Activated T-helper 2 cell treated with anti-CD3 and anti-CD28 coated beads, Interferon-gamma antibody, Interleukin-2, Interleukin-4, amounts not matched to agents 10 μg/mL and 5 μg/mL and 100 μg/mL, durations not matched to agents 14 hours and 24 hours and 36 hours (primary cell): Measurements from ENCODE around the gene DLX3. TPM values are rescaled to one million over a fixed set of nuclear protein-coding genes. Genes with fewer than 3 reads are reported as not detected.

Experiments used
- DNase-seq: peaks from one replicate; pipeline ENCODE4 v3.0.0; 2021; ENCODE audit warnings: low spot score
- H3K27ac Mint-ChIP-seq: one replicate; pipeline ENCODE4 v1.8.0; 2021; ENCODE audit warnings: mixed read lengths
- H3K27me3 Mint-ChIP-seq: one replicate; pipeline ENCODE4 v1.8.0; 2021; ENCODE audit warnings: low read depth, mixed read lengths
- H3K36me3 Mint-ChIP-seq: one replicate; pipeline ENCODE4 v1.8.0; 2021; ENCODE audit warnings: low read depth, mixed read lengths
- H3K4me1 Mint-ChIP-seq: one replicate; pipeline ENCODE4 v1.8.0; 2021; ENCODE audit warnings: low read depth, mixed read lengths
- H3K4me3 Mint-ChIP-seq: one replicate; pipeline ENCODE4 v1.8.0; 2021; ENCODE audit warnings: low read depth, mild to moderate bottlenecking, moderate library complexity, mixed read lengths
- H3K9me3 Mint-ChIP-seq: one replicate; pipeline ENCODE4 v1.8.0; 2021; ENCODE audit warnings: mixed read lengths
- intact Hi-C: fragments of 100-400 bp; cut with micrococcal nuclease; formaldehyde crosslinking; loops from one replicate; pipeline ENCODE4 v1.15.1; 2023
- total RNA-seq: library from RNA; stranded (reverse); gene quantifications from 2 replicates; pipeline ENCODE4 v1.2.3, GENCODE V29; 2022

Gene DLX3
- total RNA-seq, 1 donor from 2014 or later = not detected

- Mint-ChIP-seq H3K27me3 (peaks cover 81% of the 10 kb centered on the region), H3K36me3 (no peaks in the 10 kb centered on the region), H3K4me1 (peaks cover 11% of the 10 kb centered on the region), H3K9me3 (no peaks in the 10 kb centered on the region), H3K4me3 (no peak overlapping the region), H3K27ac (no peak overlapping the region)
- DNase-seq = no peak
- intact Hi-C loops = loop anchor here (2.0 to 5.0 kb wide), 2 partner anchors 23 to 970 kb away; partner anchors contain the start of gene DLX3
These were observed 23.1 kb downstream of the DLX3 start for GRCh38 chr17:49971848-49972485.

GRCh38 chr17:49971199-49971847 is 23.7 kb downstream of the DLX3 start:
- Mint-ChIP-seq H3K9me3 (no peaks in the 10 kb centered on the region), H3K27me3 (peaks cover 82% of the 10 kb centered on the region), H3K4me3 (no peak overlapping the region), H3K36me3 (no peaks in the 10 kb centered on the region), H3K27ac (no peak overlapping the region), H3K4me1 (peaks cover 11% of the 10 kb centered on the region)
- intact Hi-C loops = loop anchor here (2.0 to 5.0 kb wide), 2 partner anchors 23 to 969 kb away; partner anchors contain the start of gene DLX3
- DNase-seq = no peak

DNA sequence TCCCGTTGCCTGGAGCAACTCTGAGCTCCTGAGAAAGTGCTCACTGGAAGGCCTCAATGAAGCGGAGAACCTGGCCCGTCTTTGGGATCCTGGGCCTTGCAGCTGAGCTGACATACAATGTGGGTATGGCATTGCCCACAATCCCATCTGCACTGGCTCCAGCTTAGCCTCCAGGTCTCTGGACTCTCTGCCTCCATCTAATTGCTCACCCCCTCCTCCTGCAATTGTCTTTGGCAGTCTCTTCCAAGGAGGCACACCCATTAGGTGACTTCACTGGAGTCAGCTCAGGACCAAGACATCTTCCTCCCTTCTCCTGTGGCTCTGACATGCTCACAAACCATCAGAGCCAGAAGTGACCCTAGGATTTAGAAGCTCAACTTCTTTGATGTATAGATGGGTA is 24.5 kb downstream of the DLX3 start:
- no peak for DNase-seq
- no peak overlapping the region for H3K27ac Mint-ChIP-seq
- H3K36me3 Mint-ChIP-seq = no peaks in the 10 kb centered on the region

GRCh38 chr17:49969795-49970389 is 25.1 kb downstream of the DLX3 start:
- intact Hi-C loops = loop anchor here (2.0 to 10.0 kb wide), 5 partner anchors 25 to 1355 kb away; partner anchors contain the start of genes DLX3, HOXB7, HOXB8 and NGFR
- no peaks in the 10 kb centered on the region for H3K9me3 Mint-ChIP-seq
- H3K4me3 Mint-ChIP-seq = peak overlapping the region; percentile 82
- peaks cover 86% of the 10 kb centered on the region for H3K27me3 Mint-ChIP-seq
- H3K36me3 Mint-ChIP-seq = no peaks in the 10 kb centered on the region
- H3K27ac Mint-ChIP-seq = no peak overlapping the region
- DNase-seq = no peak
- peaks cover 14% of the 10 kb centered on the region for H3K4me1 Mint-ChIP-seq

More for the DNA sequence above, 24.5 kb downstream of the DLX3 start:
- H3K9me3 Mint-ChIP-seq = no peaks in the 10 kb centered on the region
- H3K4me3 Mint-ChIP-seq = peak overlapping the region; percentile 44
- H3K4me1 Mint-ChIP-seq = peaks cover 11% of the 10 kb centered on the region
- peaks cover 86% of the 10 kb centered on the region for H3K27me3 Mint-ChIP-seq
- intact Hi-C loops = loop anchor here (2.0 to 5.0 kb wide), 2 partner anchors 24 to 968 kb away; partner anchors contain the start of gene DLX3

- intact Hi-C loops = loop anchor here (5.0 to 10.0 kb wide), 3 partner anchors 472 to 1354 kb away; partner anchors contain the start of genes HOXB7, HOXB8, NGFR and PRAC1
- Mint-ChIP-seq H3K9me3 (no peaks in the 10 kb centered on the region), H3K27me3 (peaks cover 86% of the 10 kb centered on the region), H3K36me3 (no peaks in the 10 kb centered on the region), H3K27ac (no peak within 1 kb of the TSS), H3K4me3 (peak within 1 kb of the TSS; percentile 82), H3K4me1 (peaks cover 15% of the 10 kb centered on the region)
- DNase-seq = no peak
These were observed 25.8 kb downstream of the DLX3 start, which contains the start of gene DLX4 for GRCh38 chr17:49969134-49969759. DLX4 (plus strand) TSS chr17:49969190; CDS start chr17:49969469, 279 bp downstream.

DNA sequence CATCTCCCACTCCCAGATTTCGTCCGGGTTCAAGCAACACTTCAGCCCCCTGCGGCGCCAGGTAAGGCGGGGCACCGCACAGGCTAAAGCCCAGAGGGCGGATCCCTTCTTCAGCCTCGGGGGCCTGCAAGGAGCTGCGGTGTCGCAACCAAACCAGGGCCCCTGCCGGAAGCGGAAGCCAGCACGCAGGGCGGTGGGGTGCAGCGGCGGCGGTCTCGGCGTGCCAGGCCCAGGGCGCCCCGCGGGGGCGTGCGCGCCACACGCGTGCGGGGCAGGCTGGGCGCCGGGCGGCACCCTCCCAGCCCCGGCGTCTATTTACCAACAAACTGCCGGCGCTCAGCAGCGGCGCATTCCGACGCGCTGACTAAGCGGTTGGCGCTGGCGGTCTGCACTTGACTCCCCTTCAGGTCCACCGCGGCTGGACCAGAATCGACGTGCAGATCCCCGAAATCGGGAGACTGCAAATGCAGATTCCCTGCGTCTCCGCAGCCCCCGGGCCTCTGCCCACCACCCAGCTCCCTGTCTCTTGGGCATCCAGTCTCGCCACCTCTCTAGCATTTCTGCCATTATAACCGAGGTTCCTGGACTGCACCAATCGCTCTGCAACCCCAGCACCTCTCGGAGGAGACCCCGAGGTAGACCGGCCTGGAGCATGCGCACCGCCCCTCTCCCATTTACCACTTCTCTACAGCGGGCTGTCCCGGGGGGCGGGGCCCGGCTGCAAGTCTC is 26.5 kb downstream of the DLX3 start:
- Mint-ChIP-seq H3K4me3 (peak overlapping the region; percentile 82), H3K9me3 (no peaks in the 10 kb centered on the region), H3K4me1 (peaks cover 19% of the 10 kb centered on the region), H3K27ac (no peak overlapping the region), H3K36me3 (no peaks in the 10 kb centered on the region), H3K27me3 (peaks cover 88% of the 10 kb centered on the region)
- DNase-seq = peak; percentile 58
- intact Hi-C loops = loop anchor here (5.0 to 10.0 kb wide), 3 partner anchors 471 to 1354 kb away; partner anchors contain the start of genes HOXB7, HOXB8, NGFR and PRAC1

GRCh38 chr17:49967621-49968404 is 27.2 kb downstream of the DLX3 start:
- Mint-ChIP-seq H3K27ac (no peak overlapping the region), H3K9me3 (no peaks in the 10 kb centered on the region), H3K27me3 (peaks cover 87% of the 10 kb centered on the region), H3K4me1 (peaks cover 20% of the 10 kb centered on the region), H3K4me3 (peak overlapping the region; percentile 54), H3K36me3 (no peaks in the 10 kb centered on the region)
- intact Hi-C loops = loop anchor here (5.0 to 10.0 kb wide), 3 partner anchors 471 to 1353 kb away; partner anchors contain the start of genes HOXB7, HOXB8, NGFR and PRAC1
- no peak for DNase-seq

DNA sequence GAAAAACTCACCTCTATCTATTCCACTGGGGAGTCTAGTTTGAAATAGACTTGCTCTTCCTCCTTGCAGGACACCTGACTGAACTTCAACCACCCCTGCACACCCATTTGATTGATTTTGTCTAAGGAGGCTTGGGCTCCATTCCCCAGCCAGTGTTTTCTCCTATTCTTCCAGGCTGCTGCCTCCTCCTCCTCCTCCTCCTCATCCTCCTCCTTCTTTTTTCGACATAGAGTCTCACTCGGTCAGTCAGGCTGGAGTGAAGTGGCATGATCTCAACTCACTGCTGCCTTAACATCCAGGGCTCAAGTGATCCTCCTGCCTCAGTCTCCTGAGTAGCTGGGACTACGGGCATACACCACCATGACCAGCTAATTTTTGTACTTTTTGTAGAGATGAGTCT is 27.8 kb downstream of the DLX3 start:
- no peaks in the 10 kb centered on the region for H3K36me3 Mint-ChIP-seq
- peaks cover 20% of the 10 kb centered on the region for H3K4me1 Mint-ChIP-seq
- intact Hi-C loops = loop anchor here (5.0 to 10.0 kb wide), 3 partner anchors 470 to 1352 kb away; partner anchors contain the start of genes HOXB7, HOXB8, NGFR and PRAC1
- H3K4me3 Mint-ChIP-seq = no peak overlapping the region
- H3K27ac Mint-ChIP-seq = no peak overlapping the region
- H3K27me3 Mint-ChIP-seq = peaks cover 88% of the 10 kb centered on the region
- H3K9me3 Mint-ChIP-seq = no peaks in the 10 kb centered on the region
- DNase-seq = no peak

GRCh38 chr17:49966767-49967166 is 28.3 kb downstream of the DLX3 start:
- Mint-ChIP-seq H3K27me3 (peaks cover 88% of the 10 kb centered on the region), H3K36me3 (no peaks in the 10 kb centered on the region), H3K4me1 (peaks cover 20% of the 10 kb centered on the region), H3K9me3 (no peaks in the 10 kb centered on the region), H3K4me3 (no peak overlapping the region), H3K27ac (no peak overlapping the region)
- no peak for DNase-seq
- intact Hi-C loops = loop anchor here (5.0 to 10.0 kb wide), 3 partner anchors 469 to 1352 kb away; partner anchors contain the start of genes HOXB7, HOXB8, NGFR and PRAC1

DNA sequence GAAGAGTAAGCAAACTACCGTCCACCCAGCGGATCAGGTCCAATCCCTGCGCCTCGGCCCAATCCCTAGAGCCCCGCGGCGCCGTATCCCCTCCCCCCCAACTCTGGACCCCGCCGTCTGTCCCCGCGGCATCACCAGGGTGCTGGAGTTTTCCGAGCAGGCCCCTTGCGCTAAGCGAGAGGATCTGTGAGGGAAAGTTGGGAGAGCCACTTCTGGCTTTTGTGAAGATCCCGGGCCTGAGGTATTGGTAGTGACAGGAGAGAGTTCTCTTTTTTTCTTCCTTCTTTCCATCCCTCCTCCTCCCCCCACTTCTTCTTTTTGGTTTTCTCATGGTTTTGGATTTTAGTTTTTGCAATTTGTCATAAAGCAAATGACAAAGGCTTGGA is 29.5 kb downstream of the DLX3 start:
- DNase-seq = no peak
- peaks cover 16% of the 10 kb centered on the region for H3K4me1 Mint-ChIP-seq
- H3K9me3 Mint-ChIP-seq = no peaks in the 10 kb centered on the region
- no peak overlapping the region for H3K4me3 Mint-ChIP-seq
- H3K27me3 Mint-ChIP-seq = peaks cover 82% of the 10 kb centered on the region
- no peak overlapping the region for H3K27ac Mint-ChIP-seq
- no peaks in the 10 kb centered on the region for H3K36me3 Mint-ChIP-seq
- intact Hi-C loops = loop anchor here (5.0 to 10.0 kb wide), 3 partner anchors 468 to 1351 kb away; partner anchors contain the start of genes HOXB7, HOXB8, NGFR and PRAC1
